Activated T-cell treated with anti-CD3 and anti-CD28 coated beads, Interleukin-2, amount 50 U/mL, for 72 hours (primary cell): ENCODE measurements around the gene ILDR2. TPM values are rescaled to one million over a fixed set of nuclear protein-coding genes. Genes with fewer than 3 reads are reported as not detected.

Experiments used
- ATAC-seq, 2 donors: fragments of 150-1000 bp; cut with Tn5 transposase; replicated peaks in 1 of 2; 2 replicates each; pipeline ENCODE4 v1.10.0; 2021; ENCODE audit warnings: moderate library complexity in 2 of 2, mild to moderate bottlenecking in 1 of 2
- DNase-seq, 2 donors: peaks; one replicate each; pipeline ENCODE4 v3.0.0; 2021 to 2022; ENCODE audit warnings: mixed read lengths in 1 of 2
- H3K27ac Mint-ChIP-seq: one replicate; pipeline ENCODE4 v1.8.0; 2022; ENCODE audit warnings: mild to moderate bottlenecking, moderate library complexity, mixed read lengths
- H3K27me3 Mint-ChIP-seq: one replicate; pipeline ENCODE4 v1.8.0; 2022; ENCODE audit warnings: low read depth, mixed read lengths
- H3K36me3 Mint-ChIP-seq, 2 donors: one replicate each; pipeline ENCODE4 v1.8.0; 2022; ENCODE audit warnings: mixed read lengths in 2 of 2, mild to moderate bottlenecking in 1 of 2; ENCODE audit not compliant: insufficient read depth in 2 of 2
- H3K4me1 Mint-ChIP-seq: one replicate; pipeline ENCODE4 v1.8.0; 2022; ENCODE audit warnings: low read depth, mixed read lengths
- H3K4me3 Mint-ChIP-seq, 2 donors: one replicate each; pipeline ENCODE4 v1.8.0; 2022; ENCODE audit warnings: mild to moderate bottlenecking in 2 of 2, mixed read lengths in 2 of 2, moderate library complexity in 2 of 2
- H3K9me3 Mint-ChIP-seq, 2 donors: one replicate each; pipeline ENCODE4 v1.8.0; 2022; ENCODE audit warnings: mixed read lengths in 2 of 2
- total RNA-seq, 2 donors: library from RNA; stranded (reverse); gene quantifications; one replicate each; pipeline ENCODE4 v1.2.3, GENCODE V29; 2022

Gene ILDR2, protein sequence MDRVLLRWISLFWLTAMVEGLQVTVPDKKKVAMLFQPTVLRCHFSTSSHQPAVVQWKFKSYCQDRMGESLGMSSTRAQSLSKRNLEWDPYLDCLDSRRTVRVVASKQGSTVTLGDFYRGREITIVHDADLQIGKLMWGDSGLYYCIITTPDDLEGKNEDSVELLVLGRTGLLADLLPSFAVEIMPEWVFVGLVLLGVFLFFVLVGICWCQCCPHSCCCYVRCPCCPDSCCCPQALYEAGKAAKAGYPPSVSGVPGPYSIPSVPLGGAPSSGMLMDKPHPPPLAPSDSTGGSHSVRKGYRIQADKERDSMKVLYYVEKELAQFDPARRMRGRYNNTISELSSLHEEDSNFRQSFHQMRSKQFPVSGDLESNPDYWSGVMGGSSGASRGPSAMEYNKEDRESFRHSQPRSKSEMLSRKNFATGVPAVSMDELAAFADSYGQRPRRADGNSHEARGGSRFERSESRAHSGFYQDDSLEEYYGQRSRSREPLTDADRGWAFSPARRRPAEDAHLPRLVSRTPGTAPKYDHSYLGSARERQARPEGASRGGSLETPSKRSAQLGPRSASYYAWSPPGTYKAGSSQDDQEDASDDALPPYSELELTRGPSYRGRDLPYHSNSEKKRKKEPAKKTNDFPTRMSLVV
- 10 to 100 TPM; 15.8 to 18.5 TPM for total RNA-seq

DNA sequence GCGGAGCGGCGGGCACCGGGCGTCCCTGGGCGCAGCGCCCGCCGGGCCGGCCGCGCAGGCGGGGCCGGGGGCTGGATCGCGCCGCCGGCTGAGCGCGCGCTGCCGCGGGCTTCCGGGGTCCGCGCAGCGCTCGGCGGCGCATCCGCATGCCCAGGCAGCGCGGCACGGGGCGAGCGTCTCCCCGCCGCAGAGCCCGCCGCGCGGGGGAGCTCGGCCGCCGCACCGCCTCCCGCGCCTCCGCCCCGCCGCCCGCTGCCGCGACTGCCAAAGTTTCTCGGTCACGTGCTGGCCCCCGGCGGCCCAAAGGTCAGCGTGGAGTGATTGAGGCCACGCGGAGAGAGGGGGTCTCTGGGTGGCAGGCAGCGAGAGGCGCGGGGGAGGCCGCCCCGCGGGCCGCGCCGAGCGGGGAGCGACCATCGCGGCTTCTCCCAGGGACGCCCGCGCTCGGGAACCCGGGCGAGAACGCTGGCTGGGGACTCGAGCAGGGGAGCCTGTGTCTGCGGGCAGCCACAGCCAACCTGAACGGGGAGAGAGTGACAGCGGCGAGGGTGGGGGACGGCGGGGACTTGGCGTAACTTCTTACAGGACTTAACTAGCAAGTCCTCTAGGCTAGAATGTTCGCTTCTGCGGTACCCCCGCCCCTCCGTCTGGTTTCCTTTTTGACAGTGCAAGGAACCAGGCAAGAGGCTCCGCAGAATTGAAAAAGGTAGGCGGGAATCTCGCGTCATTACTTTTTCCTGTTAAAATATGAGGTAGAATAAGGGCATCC, at the start of gene ILDR2:
Gene ILDR2, minus strand, starts transcription at position 180 of the 769 bp plus-strand sequence. CDS start 272 bp downstream, outside the sequence.
- no peaks in the 10 kb centered on the region for H3K36me3 Mint-ChIP-seq
- ATAC-seq (peak; percentile 84 to 89), DNase-seq (peak; percentile 69 to 73)
- peaks cover 47% of the 10 kb centered on the region for H3K4me1 Mint-ChIP-seq
- H3K9me3 Mint-ChIP-seq, result no peaks in the 10 kb centered on the region
- peak within 1 kb of the TSS; percentile 86 for H3K27ac Mint-ChIP-seq
- peaks cover 31% of the 10 kb centered on the region for H3K27me3 Mint-ChIP-seq
- H3K4me3 Mint-ChIP-seq, result peak within 1 kb of the TSS; percentile 94 to 98

DNA sequence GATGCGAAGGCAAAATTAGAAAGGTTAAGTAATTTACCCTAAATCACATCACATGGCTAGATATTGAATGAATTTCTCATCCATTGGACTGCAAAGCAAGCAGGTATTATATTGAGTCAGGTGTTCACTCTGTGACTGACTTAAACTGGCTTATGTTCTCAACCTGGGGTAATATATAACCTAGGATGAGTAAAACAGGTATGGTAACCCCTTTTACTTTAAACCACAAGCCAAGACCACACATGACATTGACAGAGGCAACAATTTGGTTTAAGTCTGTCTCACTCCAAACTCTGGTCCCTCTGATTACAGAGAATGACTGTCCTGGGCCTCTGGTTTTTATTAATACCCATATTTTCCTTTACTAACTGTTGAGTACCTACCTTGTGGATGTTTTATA, 47.0 kb upstream of the ILDR2 start:
- no peaks in the 10 kb centered on the region for H3K36me3 Mint-ChIP-seq

DNA sequence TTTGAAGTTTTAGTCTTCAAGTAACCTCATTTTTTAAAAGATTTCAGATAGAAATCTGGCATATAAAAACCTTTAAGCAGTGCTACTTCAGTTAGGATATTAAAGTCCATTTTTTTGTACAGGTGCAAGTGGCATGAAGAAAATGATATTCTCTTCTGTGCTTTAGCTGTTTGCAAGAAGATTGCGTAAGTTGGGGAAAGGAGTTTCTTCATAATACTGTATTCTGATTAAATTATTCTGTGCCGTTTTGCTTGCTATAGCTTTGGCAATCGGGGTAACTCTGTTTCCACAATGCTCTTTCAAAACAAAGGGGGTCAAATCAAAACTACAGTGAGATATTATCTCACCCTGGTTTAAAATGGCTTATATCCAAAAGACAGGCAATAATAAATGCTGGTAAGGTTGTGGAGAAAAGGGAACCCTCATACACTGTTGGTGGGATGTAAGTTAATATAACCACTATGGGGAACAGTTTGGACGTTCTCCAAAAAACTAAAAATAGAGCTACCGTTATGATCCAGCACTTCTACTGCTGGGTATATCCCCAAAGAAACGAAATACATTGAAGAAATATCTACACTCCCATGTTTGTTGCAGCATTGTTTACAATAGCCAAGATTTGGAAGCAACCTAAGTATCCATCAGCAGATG, 40.9 kb upstream of the ILDR2 start:
- Mint-ChIP-seq H3K4me1 (peaks cover 1% of the 10 kb centered on the region), H3K9me3 (no peaks in the 10 kb centered on the region), H3K27me3 (peaks cover 22% of the 10 kb centered on the region), H3K4me3 (no peak overlapping the region), H3K36me3 (no peaks in the 10 kb centered on the region), H3K27ac (no peak overlapping the region)
- DNase-seq, result no peak
- no peak for ATAC-seq

More for the DNA sequence above, 47.0 kb upstream of the ILDR2 start:
- no peaks in the 10 kb centered on the region for H3K4me1 Mint-ChIP-seq
- ATAC-seq, result peak; percentile 53 to 61
- no peak overlapping the region for H3K27ac Mint-ChIP-seq
- no peak overlapping the region for H3K4me3 Mint-ChIP-seq
- DNase-seq, result no peak
- H3K27me3 Mint-ChIP-seq, result peaks cover 11% of the 10 kb centered on the region
- no peaks in the 10 kb centered on the region for H3K9me3 Mint-ChIP-seq

DNA sequence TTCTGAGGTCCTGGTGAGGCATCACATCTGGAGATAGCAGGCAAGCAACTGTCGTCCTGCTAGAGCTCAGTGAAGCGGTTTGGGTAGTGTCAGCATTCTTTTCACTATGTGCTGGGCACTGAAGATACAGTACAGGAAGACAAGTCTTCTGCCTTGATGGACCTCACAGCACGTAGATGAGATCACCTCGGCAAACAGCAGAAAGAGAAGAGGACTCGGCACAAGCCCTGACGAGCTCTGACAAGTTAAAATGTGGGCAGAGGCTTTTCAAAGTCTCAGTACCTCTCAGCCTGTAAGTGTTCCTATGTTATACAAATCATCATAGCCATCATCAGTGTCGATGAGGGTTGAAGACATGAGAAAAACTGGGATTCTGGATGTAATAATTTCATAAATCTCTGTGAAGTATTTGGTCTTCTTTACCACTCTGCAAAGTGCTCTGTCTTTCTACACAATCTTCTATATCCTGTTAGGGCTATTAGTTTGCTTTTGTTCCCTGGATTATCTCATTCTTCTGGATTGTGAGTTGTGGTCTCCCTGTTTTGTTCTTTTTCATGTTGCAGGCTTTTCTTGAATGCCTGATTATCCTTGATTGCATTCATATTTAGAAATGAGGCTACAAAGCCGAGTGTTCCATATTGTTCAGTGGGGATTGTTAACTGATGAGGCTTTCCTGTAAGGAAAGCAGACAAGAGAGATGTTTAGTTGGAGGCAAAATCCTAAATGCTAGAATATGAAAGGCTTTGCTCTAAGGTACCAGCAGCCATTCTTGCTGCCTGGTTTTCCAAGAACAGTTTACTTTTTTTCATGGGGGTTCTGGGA, 38.0 kb upstream of the ILDR2 start:
- ATAC-seq (no peak), DNase-seq (no peak)
- no peaks in the 10 kb centered on the region for H3K9me3 Mint-ChIP-seq
- peaks cover 36% of the 10 kb centered on the region for H3K27me3 Mint-ChIP-seq
- H3K4me3 Mint-ChIP-seq, result no peak overlapping the region
- H3K27ac Mint-ChIP-seq, result no peak overlapping the region
- H3K4me1 Mint-ChIP-seq, result peaks cover 11% of the 10 kb centered on the region
- H3K36me3 Mint-ChIP-seq, result no peaks in the 10 kb centered on the region

DNA sequence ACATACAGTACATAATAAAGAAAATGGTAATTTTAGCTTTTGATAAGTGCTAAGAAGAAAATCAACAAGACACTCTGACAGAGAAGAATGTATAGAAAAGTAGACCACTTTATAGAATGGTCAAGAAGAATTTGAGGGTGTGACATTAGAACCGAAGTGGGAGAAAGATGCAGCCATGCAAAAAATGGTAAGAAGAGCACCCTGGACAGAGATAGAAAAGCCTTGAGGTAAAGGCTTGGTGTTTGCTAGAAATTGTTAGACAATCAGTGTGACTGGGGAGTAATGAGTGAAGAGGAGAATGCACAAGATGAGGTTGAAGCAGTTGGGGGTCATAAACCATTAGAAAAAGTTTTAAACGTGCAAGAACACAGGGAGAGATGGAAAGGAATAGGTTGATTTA, 37.2 kb upstream of the ILDR2 start:
- Mint-ChIP-seq H3K4me1 (peaks cover 11% of the 10 kb centered on the region), H3K27me3 (peaks cover 36% of the 10 kb centered on the region), H3K4me3 (no peak overlapping the region), H3K27ac (no peak overlapping the region), H3K36me3 (no peaks in the 10 kb centered on the region), H3K9me3 (no peaks in the 10 kb centered on the region)
- ATAC-seq (no peak), DNase-seq (no peak)

DNA sequence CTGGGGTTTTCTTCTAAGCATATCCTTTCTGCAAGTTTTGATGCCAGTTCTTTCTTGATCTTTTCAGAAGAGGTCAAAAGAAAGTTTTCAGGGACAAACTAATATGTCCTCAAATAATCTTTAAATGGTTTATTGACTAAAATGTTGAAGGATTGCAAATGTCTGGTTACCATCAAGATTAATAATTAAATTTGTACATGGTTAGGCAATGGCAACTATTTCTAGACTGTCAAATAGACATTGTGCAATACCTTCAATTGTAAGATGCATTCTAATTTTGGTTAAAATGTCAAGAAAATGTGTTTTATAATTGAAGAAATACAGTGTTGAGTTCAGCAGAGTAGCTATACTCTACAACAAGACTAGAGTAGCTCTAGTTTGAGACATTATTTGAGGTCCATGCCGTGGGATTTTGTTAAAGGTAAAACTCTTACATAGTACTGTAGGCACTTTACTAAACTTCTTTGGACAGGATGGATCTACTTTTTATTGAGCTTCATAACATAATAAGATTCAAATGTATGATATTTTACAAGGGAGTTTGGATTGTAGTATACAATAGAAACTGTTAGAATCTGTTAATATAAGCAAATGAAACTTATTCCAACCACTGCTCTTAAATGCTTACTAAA, 36.3 kb upstream of the ILDR2 start:
- Mint-ChIP-seq H3K4me1 (peaks cover 11% of the 10 kb centered on the region), H3K9me3 (no peaks in the 10 kb centered on the region), H3K4me3 (no peak overlapping the region), H3K27ac (no peak overlapping the region), H3K36me3 (no peaks in the 10 kb centered on the region), H3K27me3 (peaks cover 34% of the 10 kb centered on the region)
- DNase-seq, result no peak
- ATAC-seq, result no peak

DNA sequence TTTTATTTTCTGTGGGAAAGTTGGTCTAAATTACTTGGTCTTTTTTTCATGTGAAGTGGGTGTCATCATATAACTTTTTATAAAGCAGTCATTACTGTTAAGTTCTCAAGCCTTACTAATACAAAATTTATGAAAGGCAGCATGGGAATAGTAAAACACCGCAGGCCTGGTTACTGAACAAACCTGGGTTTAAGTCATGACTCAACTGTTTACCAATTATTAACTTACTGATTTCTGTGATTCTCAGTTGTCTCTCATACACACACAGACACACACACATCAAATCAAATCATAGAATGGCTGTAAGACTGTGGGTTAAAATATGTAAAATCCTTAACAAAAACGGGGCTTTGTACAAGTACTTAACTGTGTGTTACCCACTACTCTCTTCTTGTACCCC, 28.4 kb upstream of the ILDR2 start:
- Mint-ChIP-seq H3K4me3 (no peak overlapping the region), H3K36me3 (peaks cover 3 to 5% of the 10 kb centered on the region in 2 donors), H3K27me3 (no peaks in the 10 kb centered on the region), H3K9me3 (peaks cover 4% of the 10 kb centered on the region in 2 donors), H3K4me1 (peaks cover 18% of the 10 kb centered on the region), H3K27ac (no peak overlapping the region)
- ATAC-seq (no peak), DNase-seq (no peak)

DNA sequence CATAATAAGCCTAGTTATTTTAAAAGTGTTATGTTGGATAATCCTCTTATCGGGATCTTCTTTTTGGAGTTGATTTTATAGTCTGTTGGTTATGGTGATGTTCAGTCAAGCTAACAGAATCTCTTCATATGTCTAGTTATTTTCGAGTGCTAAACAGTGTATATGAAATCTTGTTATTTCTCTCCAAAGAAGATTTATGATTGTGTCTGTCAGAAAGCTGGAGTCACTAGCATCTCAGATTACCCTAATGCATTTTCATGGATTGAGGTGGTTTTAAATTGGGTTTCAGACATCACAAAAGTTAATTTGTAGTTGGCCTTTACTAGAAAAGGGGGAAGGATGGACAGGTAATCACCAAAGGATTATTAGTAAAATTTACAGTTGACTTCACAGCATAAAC, 27.0 kb upstream of the ILDR2 start:
- H3K4me1 Mint-ChIP-seq, result peaks cover 19% of the 10 kb centered on the region
- no peak for DNase-seq
- H3K27ac Mint-ChIP-seq, result no peak overlapping the region
- peaks cover 3 to 5% of the 10 kb centered on the region in 2 donors for H3K36me3 Mint-ChIP-seq
- no peak for ATAC-seq
- no peaks in the 10 kb centered on the region for H3K27me3 Mint-ChIP-seq
- H3K9me3 Mint-ChIP-seq, result peaks cover 4% of the 10 kb centered on the region in 2 donors
- no peak overlapping the region for H3K4me3 Mint-ChIP-seq

DNA sequence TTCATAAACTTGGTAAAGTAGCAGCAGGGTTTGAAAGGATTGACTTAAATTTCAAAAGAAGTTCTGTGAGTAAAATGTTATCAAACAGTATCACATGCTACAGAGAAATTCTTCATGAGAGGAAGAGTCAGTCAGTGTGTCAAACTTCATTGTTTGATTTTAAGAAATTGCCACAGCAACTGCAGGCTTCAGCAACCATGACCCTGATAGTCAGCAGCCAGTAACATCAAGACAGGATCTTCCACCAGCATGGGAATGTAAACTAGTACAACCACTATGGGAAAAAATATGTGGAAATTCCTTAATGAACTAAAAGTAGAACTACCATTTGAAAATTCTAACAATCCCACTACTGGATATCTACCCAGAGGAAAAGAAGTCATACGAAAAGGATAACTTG, 25.2 kb upstream of the ILDR2 start:
- peaks cover 9% of the 10 kb centered on the region for H3K27me3 Mint-ChIP-seq
- H3K27ac Mint-ChIP-seq, result no peak overlapping the region
- H3K4me1 Mint-ChIP-seq, result peaks cover 19% of the 10 kb centered on the region
- ATAC-seq (no peak), DNase-seq (no peak)
- peaks cover 4% of the 10 kb centered on the region in 2 donors for H3K9me3 Mint-ChIP-seq
- H3K36me3 Mint-ChIP-seq, result peaks cover 3 to 5% of the 10 kb centered on the region in 2 donors
- H3K4me3 Mint-ChIP-seq, result no peak overlapping the region

DNA sequence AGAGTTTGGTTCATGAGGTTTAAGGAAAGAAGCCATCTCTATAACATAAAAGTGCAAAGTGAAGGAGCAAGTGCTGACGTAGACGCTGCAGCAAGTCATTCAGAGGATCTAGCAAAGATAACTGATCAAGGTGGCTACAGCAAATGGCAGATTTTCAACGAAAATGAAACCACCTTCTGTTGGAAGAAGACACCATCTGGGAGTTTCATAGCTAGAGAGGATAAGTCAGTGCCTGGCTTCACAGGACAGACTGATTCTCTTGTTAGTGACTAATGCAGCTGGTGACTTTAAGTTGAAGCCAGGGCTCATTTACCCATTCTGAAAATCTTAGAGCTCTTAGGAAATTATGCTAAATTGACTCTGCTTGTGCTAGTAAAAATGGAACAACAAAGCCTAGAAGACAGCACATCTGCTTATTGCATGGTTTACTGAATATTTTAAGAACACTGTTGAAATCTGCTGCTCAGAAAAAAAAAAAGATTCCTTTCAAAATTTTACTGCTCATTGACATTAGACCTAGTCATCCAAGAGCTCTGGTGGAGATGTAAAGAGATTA, 24.2 kb upstream of the ILDR2 start:
- Mint-ChIP-seq H3K9me3 (peaks cover 4% of the 10 kb centered on the region in 2 donors), H3K4me3 (peak overlapping the region; percentile 34 to 50), H3K27ac (no peak overlapping the region), H3K4me1 (peaks cover 19% of the 10 kb centered on the region), H3K27me3 (peaks cover 9% of the 10 kb centered on the region), H3K36me3 (peaks cover 3 to 5% of the 10 kb centered on the region in 2 donors)
- DNase-seq (no peak), ATAC-seq (peak; percentile 85 to 88)

DNA sequence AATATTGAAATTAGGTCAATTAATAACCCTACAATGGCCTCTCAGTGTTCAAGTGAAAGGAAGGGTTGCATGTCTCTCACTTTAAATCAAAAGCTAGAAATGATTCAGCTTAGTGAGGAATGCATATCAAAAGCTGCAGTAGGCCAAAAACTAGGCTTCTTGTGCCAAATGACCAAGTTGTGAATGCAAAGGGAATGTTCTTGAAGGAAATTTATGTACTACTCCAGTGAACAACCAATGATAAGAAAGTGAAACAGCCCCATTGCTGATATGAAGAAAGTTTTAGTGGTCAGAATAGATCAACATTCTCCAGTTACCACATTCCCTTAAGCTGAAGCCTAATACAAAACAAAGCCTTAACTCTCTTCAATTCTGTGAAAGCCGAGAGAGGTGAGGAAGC, 23.7 kb upstream of the ILDR2 start:
- Mint-ChIP-seq H3K4me3 (peak overlapping the region in 1 of 2 donors; percentile 50), H3K27me3 (peaks cover 9% of the 10 kb centered on the region), H3K9me3 (peaks cover 4% of the 10 kb centered on the region in 2 donors), H3K36me3 (peaks cover 3 to 5% of the 10 kb centered on the region in 2 donors), H3K4me1 (peaks cover 19% of the 10 kb centered on the region), H3K27ac (no peak overlapping the region)
- DNase-seq, result no peak
- peak; percentile 25 to 38 for ATAC-seq
